BE2C (cell line): ENCODE results near the gene EXOC3L1.

ENCODE experiments used
- DNase-seq: peaks from one replicate; pipeline ENCODE4 v3.0.0-alpha.2; 2020
- H3K27me3 ChIP-seq: fragments of 250-450 bp; sonication (Bioruptor Pico); 2 replicates; pipeline ENCODE4 v1.5.1; 2020; ENCODE audit warnings: mild to moderate bottlenecking
- H3K36me3 ChIP-seq: fragments of 250-450 bp; sonication (Bioruptor Pico); 2 replicates; pipeline ENCODE4 v1.5.1; 2020; ENCODE audit warnings: mild to moderate bottlenecking
- H3K4me1 ChIP-seq: fragments of 250-450 bp; sonication (Bioruptor Pico); 2 replicates; pipeline ENCODE4 v1.5.1; 2020
- H3K4me3 ChIP-seq: 2 replicates; pipeline ENCODE4 v1.5.1; 2011; ENCODE audit warnings: low read depth, low read length
- H3K9me3 ChIP-seq: fragments of 250-450 bp; sonication (Bioruptor Pico); 2 replicates; pipeline ENCODE4 v1.5.1; 2020
- CTCF ChIP-seq: IDR thresholded peaks from 2 replicates; pipeline ENCODE4 v1.5.1; 2012; ENCODE audit warnings: mild to moderate bottlenecking, low read depth, low read length

EXOC3L1 gene

GRCh38 chr16:67211674-67212073 is 21.7 kb upstream of the EXOC3L1 start:
- no peak for TF ChIP-seq CTCF
- no peak for DNase-seq
- no peaks in the 10 kb centered on the region for H3K9me3 ChIP-seq

GRCh38 chr16:67210069-67210937 is 20.4 kb upstream of the EXOC3L1 start:
- TF ChIP-seq CTCF: no peak
- Histone ChIP-seq H3K27me3 (no peaks in the 10 kb centered on the region), H3K4me3 (no peak overlapping the region), H3K36me3 (no peaks in the 10 kb centered on the region), H3K4me1 (peaks cover 13% of the 10 kb centered on the region), H3K9me3 (no peaks in the 10 kb centered on the region)
- no peak for DNase-seq

More at GRCh38 chr16:67211674-67212073, 21.7 kb upstream of the EXOC3L1 start:
- no peaks in the 10 kb centered on the region for H3K27me3 ChIP-seq
- H3K36me3 ChIP-seq: no peaks in the 10 kb centered on the region
- H3K4me1 ChIP-seq: peaks cover 18% of the 10 kb centered on the region
- no peak overlapping the region for H3K4me3 ChIP-seq

GRCh38 chr16:67209565-67209964 is 19.6 kb upstream of the EXOC3L1 start:
- TF ChIP-seq CTCF: no peak
- no peaks in the 10 kb centered on the region for H3K9me3 ChIP-seq
- DNase-seq: no peak

GRCh38 chr16:67208154-67208896 is 18.4 kb upstream of the EXOC3L1 start:
- no peaks in the 10 kb centered on the region for H3K27me3 ChIP-seq
- H3K9me3 ChIP-seq: no peaks in the 10 kb centered on the region
- H3K4me3 ChIP-seq: no peak overlapping the region
- H3K36me3 ChIP-seq: no peaks in the 10 kb centered on the region; the same call in 1 of the 2 replicates
- no peak for TF ChIP-seq CTCF
- no peak for DNase-seq
- peaks cover 13% of the 10 kb centered on the region for H3K4me1 ChIP-seq

More at GRCh38 chr16:67209565-67209964, 19.6 kb upstream of the EXOC3L1 start:
- H3K4me3 ChIP-seq: no peak overlapping the region
- H3K36me3 ChIP-seq: no peaks in the 10 kb centered on the region
- peaks cover 13% of the 10 kb centered on the region for H3K4me1 ChIP-seq
- H3K27me3 ChIP-seq: no peaks in the 10 kb centered on the region

- Histone ChIP-seq H3K27me3 (no peaks in the 10 kb centered on the region), H3K9me3 (no peaks in the 10 kb centered on the region), H3K36me3 (no peaks in the 10 kb centered on the region; the same call in 1 of the 2 replicates), H3K4me3 (no peak overlapping the region; the same call in 1 of the 2 replicates), H3K4me1 (peaks cover 13% of the 10 kb centered on the region)
- DNase-seq: peak; percentile 57
- TF ChIP-seq CTCF: no peak
Observed at GRCh38 chr16:67207249-67208091, 17.5 kb upstream of the EXOC3L1 start.
